C1 segment of cervical spinal cord (tissue), 14 donors: ENCODE data around the gene MCF2L.

Experiments
- DNase-seq, 14 donors: peaks; one replicate each; lab custom pipeline; 2025; lab: John Stamatoyannopoulos, UW

The MCF2L gene

GRCh38 chr13:113124211-113124970 is 155.4 kb downstream of the MCF2L start:
- DNase-seq: no peak

- DNase-seq: no peak
Measured at GRCh38 chr13:113125506-113126264, 156.7 kb downstream of the MCF2L start.

GRCh38 chr13:113126265-113127150 is 157.5 kb downstream of the MCF2L start:
- DNase-seq: no peak

- no peak for DNase-seq
Measured at GRCh38 chr13:113129480-113129879, 160.5 kb downstream of the MCF2L start.

GRCh38 chr13:113129921-113130750 is 161.1 kb downstream of the MCF2L start:
- DNase-seq: peak in 1 of 14 donors; percentile 29

GRCh38 chr13:113135281-113135760 is 166.3 kb downstream of the MCF2L start:
- DNase-seq: no peak

- DNase-seq: no peak
Measured at GRCh38 chr13:113137691-113138298, 168.8 kb downstream of the MCF2L start.

GRCh38 chr13:113138792-113139551 is 170.0 kb downstream of the MCF2L start:
- no peak for DNase-seq

GRCh38 chr13:113139577-113139976 is 170.6 kb downstream of the MCF2L start:
- no peak for DNase-seq

- no peak for DNase-seq
Measured at GRCh38 chr13:113140677-113141600, 171.9 kb downstream of the MCF2L start.

GRCh38 chr13:113141601-113141970 is 172.6 kb downstream of the MCF2L start:
- DNase-seq: no peak

GRCh38 chr13:113142876-113143275 is 173.9 kb downstream of the MCF2L start:
- no peak for DNase-seq

GRCh38 chr13:113143466-113144254 is 174.6 kb downstream of the MCF2L start:
- no peak for DNase-seq

- no peak for DNase-seq
Measured at GRCh38 chr13:113144255-113144629, 175.2 kb downstream of the MCF2L start.

- DNase-seq: no peak
Measured at GRCh38 chr13:113145496-113145895, 176.5 kb downstream of the MCF2L start.

GRCh38 chr13:113145911-113146598 is 177.0 kb downstream of the MCF2L start:
- no peak for DNase-seq

GRCh38 chr13:113146750-113147149 is 177.7 kb downstream of the MCF2L start:
- DNase-seq: no peak
